ENCODE results near the gene RAB3IP. TPM values are rescaled to one million over a fixed set of nuclear protein-coding genes. Genes with fewer than 3 reads are reported as not detected.

The RAB3IP gene
- 10 to 100 TPM; 60.1 to 79.8 (median 69.5) TPM for polyA plus RNA-seq (ENCODE audit: insufficient read length in 4 of 4)

- peak; percentile 62 to 76 (median 70) for DNase-seq (ENCODE audit: low read depth in 4 of 4, low spot score in 2 of 4)
Observed at GRCh38 chr12:69738351-69739286, at the start of gene RAB3IP. Gene RAB3IP, plus strand, starts transcription at chr12:69738860. Its CDS starts 16,549 bp downstream, at chr12:69755409.

GRCh38 chr12:69689638-69690037, 49.0 kb upstream of the RAB3IP start:
- no peak for DNase-seq (ENCODE audit: low read depth in 4 of 4, low spot score in 2 of 4)

- DNase-seq (ENCODE audit: low read depth in 4 of 4, low spot score in 2 of 4), result no peak
Observed at GRCh38 chr12:69694123-69694522, 44.5 kb upstream of the RAB3IP start.

- DNase-seq (ENCODE audit: low read depth in 4 of 4, low spot score in 2 of 4), result no peak
Observed at GRCh38 chr12:69698054-69698453, 40.6 kb upstream of the RAB3IP start.

- no peak for DNase-seq (ENCODE audit: low read depth in 4 of 4, low spot score in 2 of 4)
Observed at GRCh38 chr12:69698769-69699540, 39.7 kb upstream of the RAB3IP start, which contains the start of gene BEST3. Gene BEST3, minus strand, starts transcription at chr12:69699303. Its CDS starts 1,505 bp downstream, at chr12:69697798.

- no peak for DNase-seq (ENCODE audit: low read depth in 4 of 4, low spot score in 2 of 4)
Observed at GRCh38 chr12:69701826-69702225, 36.8 kb upstream of the RAB3IP start.

GRCh38 chr12:69703146-69703642, 35.5 kb upstream of the RAB3IP start:
- DNase-seq (ENCODE audit: low read depth in 4 of 4, low spot score in 2 of 4), result no peak

GRCh38 chr12:69704357-69704756, 34.3 kb upstream of the RAB3IP start:
- DNase-seq (ENCODE audit: low read depth in 4 of 4, low spot score in 2 of 4), result no peak

GRCh38 chr12:69708649-69709048, 30.0 kb upstream of the RAB3IP start:
- DNase-seq (ENCODE audit: low read depth in 4 of 4, low spot score in 2 of 4), result no peak

GRCh38 chr12:69712826-69713225, 25.8 kb upstream of the RAB3IP start:
- no peak for DNase-seq (ENCODE audit: low read depth in 4 of 4, low spot score in 2 of 4)

- DNase-seq (ENCODE audit: low read depth in 4 of 4, low spot score in 2 of 4), result no peak
Observed at GRCh38 chr12:69714542-69714941, 24.1 kb upstream of the RAB3IP start.

- no peak for DNase-seq (ENCODE audit: low read depth in 4 of 4, low spot score in 2 of 4)
Observed at GRCh38 chr12:69719336-69720316, 19.0 kb upstream of the RAB3IP start.

- DNase-seq (ENCODE audit: low read depth in 4 of 4, low spot score in 2 of 4), result no peak
Observed at GRCh38 chr12:69720750-69721149, 17.9 kb upstream of the RAB3IP start.

GRCh38 chr12:69726922-69727321, 11.7 kb upstream of the RAB3IP start:
- no peak for DNase-seq (ENCODE audit: low read depth in 4 of 4, low spot score in 2 of 4)

- DNase-seq (ENCODE audit: low read depth in 4 of 4, low spot score in 2 of 4), result no peak
Observed at GRCh38 chr12:69732088-69732487, 6.6 kb upstream of the RAB3IP start.

GRCh38 chr12:69733638-69734037, 5.0 kb upstream of the RAB3IP start:
- no peak for DNase-seq (ENCODE audit: low read depth in 4 of 4, low spot score in 2 of 4)

- DNase-seq (ENCODE audit: low read depth in 4 of 4, low spot score in 2 of 4), result peak; percentile 42 to 59 (median 48)
Observed at GRCh38 chr12:69739287-69740191, 879 bp downstream of the RAB3IP start.

GRCh38 chr12:69744109-69744508, 5.4 kb downstream of the RAB3IP start:
- no peak for DNase-seq (ENCODE audit: low read depth in 4 of 4, low spot score in 2 of 4)

GRCh38 chr12:69751476-69751875, 12.8 kb downstream of the RAB3IP start:
- DNase-seq (ENCODE audit: low read depth in 4 of 4, low spot score in 2 of 4), result no peak
